GM19438 (cell line): Measurements from ENCODE around the gene BMERB1.
"Not testable (repeated sequence)": the region's sequence is repeated elsewhere in the genome, so short reads cannot be mapped to it uniquely, and the experiment has no call there.

Experiments
- ATAC-seq: cut with Tn5 transposase; IDR thresholded peaks from one replicate; pipeline ENCODE4 v1.9.1; 2021; ENCODE audit warnings: low read depth; ENCODE audit not compliant: unreplicated experiment

Gene BMERB1

GRCh38 chr16:15548482-15548891 is 114.1 kb downstream of the BMERB1 start:
- ATAC-seq: no peak

GRCh38 chr16:15552507-15552906 is 118.1 kb downstream of the BMERB1 start:
- ATAC-seq: no peak

GRCh38 chr16:15553313-15554088 is 119.1 kb downstream of the BMERB1 start:
- ATAC-seq: no peak

GRCh38 chr16:15556130-15556529 is 121.7 kb downstream of the BMERB1 start:
- no peak for ATAC-seq

- ATAC-seq: no peak
Observed at GRCh38 chr16:15557258-15557657, 122.9 kb downstream of the BMERB1 start.

- no peak for ATAC-seq
Observed at GRCh38 chr16:15559176-15559575, 124.8 kb downstream of the BMERB1 start.

GRCh38 chr16:15564604-15565339 is 130.4 kb downstream of the BMERB1 start:
- ATAC-seq: no peak

- no peak for ATAC-seq
Observed at GRCh38 chr16:15566095-15566494, 131.7 kb downstream of the BMERB1 start.

GRCh38 chr16:15567823-15568222 is 133.4 kb downstream of the BMERB1 start:
- ATAC-seq: no peak

- ATAC-seq: not testable (repeated sequence)
Observed at GRCh38 chr16:15570666-15571065, 136.3 kb downstream of the BMERB1 start.

GRCh38 chr16:15571557-15571956 is 137.2 kb downstream of the BMERB1 start:
- ATAC-seq: no peak

GRCh38 chr16:15572329-15573001 is 138.1 kb downstream of the BMERB1 start:
- no peak for ATAC-seq

GRCh38 chr16:15573274-15573895 is 139.0 kb downstream of the BMERB1 start:
- ATAC-seq: no peak

- not testable (repeated sequence) for ATAC-seq
Observed at GRCh38 chr16:15573896-15574613, 139.7 kb downstream of the BMERB1 start.

- ATAC-seq: no peak
Observed at GRCh38 chr16:15574614-15574948, 140.2 kb downstream of the BMERB1 start.

- ATAC-seq: no peak
Observed at GRCh38 chr16:15575293-15576049, 141.1 kb downstream of the BMERB1 start.

GRCh38 chr16:15576960-15577958 is 142.9 kb downstream of the BMERB1 start:
- ATAC-seq: no peak

- no peak for ATAC-seq
Observed at GRCh38 chr16:15578824-15579223, 144.4 kb downstream of the BMERB1 start.
